CD14-positive monocyte (primary cell): ENCODE results near the gene AP1B1. TPM values are rescaled to one million over a fixed set of nuclear protein-coding genes. Genes with fewer than 3 reads are reported as not detected.

Source experiments
- DNase-seq, 3 donors: peaks; one replicate each; pipeline ENCODE4 v3.0.0-alpha.2; 2011 to 2022
- H2AFZ ChIP-seq: 2 replicates; pipeline ENCODE4 v1.6.0; 2012; ENCODE audit warnings: mild to moderate bottlenecking, low read depth, low read length, inconsistent platforms; ENCODE audit not compliant: insufficient read depth, poor library complexity, severe bottlenecking
- H3K27ac ChIP-seq, 2 donors: 1 replicate in 1 of 2; 2 replicates in 1 of 2; pipeline ENCODE4 v1.5.1; 2012 to 2013; ENCODE audit warnings: low read length in 2 of 2, control low read depth in 1 of 2, inconsistent platforms in 1 of 2, low read depth in 1 of 2, mild to moderate bottlenecking in 1 of 2
- H3K27me3 ChIP-seq, 2 donors: one replicate each; pipeline versions ENCODE4 v1.6.0 to v1.6.1; 2011 to 2013; ENCODE audit warnings: low read length in 2 of 2; ENCODE audit not compliant: control insufficient read depth in 2 of 2, insufficient read depth in 2 of 2
- H3K36me3 ChIP-seq, 2 donors: replicated peaks in 1 of 2; 1 replicate in 1 of 2; 2 replicates in 1 of 2; pipeline versions ENCODE4 v1.5.1 to v1.6.1; 2012 to 2013; ENCODE audit warnings: low read length in 2 of 2, control low read depth in 1 of 2, inconsistent platforms in 1 of 2, mild to moderate bottlenecking in 1 of 2; ENCODE audit not compliant: insufficient read depth in 2 of 2, control insufficient read depth in 1 of 2
- H3K4me1 ChIP-seq, 2 donors: 1 replicate in 1 of 2; 2 replicates in 1 of 2; pipeline versions ENCODE4 v1.5.1 to v1.6.1; 2012 to 2013; ENCODE audit warnings: low read length in 2 of 2, control low read depth in 1 of 2, inconsistent platforms in 1 of 2, mild to moderate bottlenecking in 1 of 2, moderate library complexity in 1 of 2; ENCODE audit not compliant: insufficient read depth in 2 of 2, control insufficient read depth in 1 of 2
- H3K4me2 ChIP-seq: replicated peaks from 2 replicates; pipeline ENCODE3; 2012; ENCODE audit warnings: low read length, moderate library complexity, mild to moderate bottlenecking; ENCODE audit not compliant: poor library complexity, severe bottlenecking; ENCODE audit errors: extremely low read depth
- H3K4me3 ChIP-seq, 3 experiments: fragments of 200-600 bp in 1 of 3; sonication (generic) in 1 of 3; replicated peaks in 1 of 3; 1 replicate in 2 of 3; 2 replicates in 1 of 3; pipeline ENCODE4 v1.5.1; 2011 to 2013; ENCODE audit warnings: low read length in 3 of 3, mild to moderate bottlenecking in 3 of 3, control low read depth in 2 of 3, low read depth in 2 of 3, inconsistent platforms in 1 of 3, moderate library complexity in 1 of 3
- H3K79me2 ChIP-seq: 2 replicates; pipeline ENCODE4 v1.6.0; 2012; ENCODE audit warnings: mild to moderate bottlenecking, control low read depth, inconsistent platforms, low read length, moderate library complexity; ENCODE audit not compliant: insufficient read depth
- H3K9ac ChIP-seq: 2 replicates; pipeline ENCODE4 v1.6.0; 2017; ENCODE audit warnings: low read length, mild to moderate bottlenecking; ENCODE audit not compliant: insufficient read depth, poor library complexity, severe bottlenecking
- H3K9me3 ChIP-seq, 2 donors: replicated peaks in 1 of 2; 1 replicate in 1 of 2; 2 replicates in 1 of 2; pipeline versions ENCODE4 v1.5.1 to v1.6.1; 2012 to 2013; ENCODE audit warnings: low read length in 2 of 2, control low read depth in 1 of 2; ENCODE audit not compliant: control insufficient read depth in 1 of 2, insufficient read depth in 1 of 2
- H4K20me1 ChIP-seq: 2 replicates; pipeline ENCODE4 v1.6.0; 2012; ENCODE audit warnings: mild to moderate bottlenecking, low read length, control low read depth, moderate library complexity; ENCODE audit not compliant: insufficient read depth
- H3K27ac Mint-ChIP-seq, 7 donors: one replicate each; pipeline ENCODE4 v1.8.0; 2020; ENCODE audit warnings: mild to moderate bottlenecking in 7 of 7, mixed read lengths in 7 of 7, moderate library complexity in 6 of 7, inconsistent platforms in 2 of 7
- H3K27me3 Mint-ChIP-seq, 3 donors: one replicate each; pipeline ENCODE4 v1.8.0; 2021 to 2022; ENCODE audit warnings: low read depth in 3 of 3, mild to moderate bottlenecking in 3 of 3, mixed read lengths in 3 of 3, moderate library complexity in 3 of 3, inconsistent platforms in 1 of 3
- H3K36me3 Mint-ChIP-seq, 2 donors: one replicate each; pipeline ENCODE4 v1.8.0; 2020; ENCODE audit warnings: mixed read lengths in 2 of 2, inconsistent platforms in 1 of 2, mild to moderate bottlenecking in 1 of 2
- H3K4me1 Mint-ChIP-seq: one replicate; pipeline ENCODE4 v1.8.0; 2020; ENCODE audit warnings: mild to moderate bottlenecking, mixed read lengths
- H3K4me3 Mint-ChIP-seq, 2 donors: one replicate each; pipeline ENCODE4 v1.8.0; 2020; ENCODE audit warnings: mild to moderate bottlenecking in 2 of 2, mixed read lengths in 2 of 2, moderate library complexity in 1 of 2
- H3K9me3 Mint-ChIP-seq, 7 donors: one replicate each; pipeline ENCODE4 v1.8.0; 2020 to 2022; ENCODE audit warnings: mixed read lengths in 7 of 7, mild to moderate bottlenecking in 6 of 7, moderate library complexity in 6 of 7, inconsistent platforms in 2 of 7
- CTCF ChIP-seq: fragments of 200-600 bp; IDR thresholded peaks from one replicate; pipeline ENCODE4 v1.8.0; 2022; ENCODE audit warnings: antibody characterized with exemption, mild to moderate bottlenecking
- WGBS: methylation state at CpG from one replicate; pipeline ENCODE4 v1.1.5; 2013; ENCODE audit warnings: missing lambda C conversion rate; ENCODE audit not compliant: insufficient coverage; 5-methylcytosine and 5-hydroxymethylcytosine counted together
- intact Hi-C, 2 donors: fragments of 100-400 bp; cut with micrococcal nuclease; formaldehyde crosslinking; loops; one replicate each; pipeline versions ENCODE4 v1.15.0 to v1.15.1; 2023
- polyA plus RNA-seq, 3 donors: library from polyadenylated mRNA; depleted of rRNA in 1 of 3; unstranded in 2 of 3; stranded (reverse) in 1 of 3; fragments of 300-500 nt in 2 of 3; fragments of >200 nt in 1 of 3; fragmentation: Illumina TruSeq in 2 of 3; gene quantifications; 1 replicate in 2 of 3; 2 replicates in 1 of 3; pipeline ENCODE4 v1.2.3, GENCODE V29; 2012 to 2021

The AP1B1 gene
- polyA plus RNA-seq, 3 donors, result 29.0 to 102 (median 40.3) TPM

DNA sequence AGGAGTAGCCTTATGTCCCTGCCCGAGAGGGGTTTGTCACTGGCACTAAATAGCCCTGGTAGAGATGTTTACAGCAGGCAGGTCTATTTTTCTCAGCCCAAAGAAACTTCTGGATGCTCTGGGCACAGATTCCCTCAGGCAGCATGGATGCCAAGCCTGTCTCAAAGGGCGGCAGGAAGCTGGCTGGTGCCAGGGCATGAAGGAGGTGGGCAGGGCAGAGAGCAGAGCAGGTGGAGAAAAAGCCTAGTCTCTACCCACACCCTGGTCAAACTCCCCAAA, 86.0 kb downstream of the AP1B1 start:
- Histone ChIP-seq H2AFZ (no peak overlapping the region), H3K4me2 (no peak overlapping the region), H3K27ac (no peak overlapping the region), H3K79me2 (no peaks in the 10 kb centered on the region), H4K20me1 (peaks cover 46% of the 10 kb centered on the region), H3K9ac (no peak overlapping the region), H3K4me1 (peaks cover 28 to 39% of the 10 kb centered on the region in 2 donors), H3K9me3 (no peaks in the 10 kb centered on the region), H3K4me3 (no peak overlapping the region), H3K27me3 (peaks cover 0 to 18% of the 10 kb centered on the region in 2 donors), H3K36me3 (peaks cover 32 to 42% of the 10 kb centered on the region in 2 donors)
- TF ChIP-seq CTCF, result no peak
- 100% methylated on average over 1 of the region's 2 CpGs for WGBS
- Mint-ChIP-seq H3K36me3 (peaks cover 40% of the 10 kb centered on the region in 2 donors), H3K4me3 (no peak overlapping the region), H3K27me3 (peaks cover 19 to 25% (median 19%) of the 10 kb centered on the region in 3 donors), H3K9me3 (peaks cover 0 to 7% (median 1%) of the 10 kb centered on the region in 7 donors), H3K27ac (peak overlapping the region in 4 of 7 donors; percentile 33 to 74 (median 55)), H3K4me1 (peaks cover 38% of the 10 kb centered on the region)
- no peak for DNase-seq
- intact Hi-C loops, result loop anchor here in 1 of 2 donors (5.0 kb wide), 1 partner anchor 35 kb away; the partner anchor contains the start of genes EWSR1 and RHBDD3

- no peaks in the 10 kb centered on the region for H3K79me2 ChIP-seq
- H3K4me3 ChIP-seq, result no peak overlapping the region
- peak overlapping the region in 4 of 7 donors; percentile 33 to 79 (median 44) for H3K27ac Mint-ChIP-seq
- H3K4me1 Mint-ChIP-seq, result peaks cover 37% of the 10 kb centered on the region
- peaks cover 0 to 6% (median 1%) of the 10 kb centered on the region in 7 donors for H3K9me3 Mint-ChIP-seq
- no peak overlapping the region for H3K4me2 ChIP-seq
- WGBS, result 96% methylated on average over 12 of the region's 17 CpGs
- TF ChIP-seq CTCF, result no peak
- H3K4me1 ChIP-seq, result peaks cover 26 to 34% of the 10 kb centered on the region in 2 donors
- H3K36me3 Mint-ChIP-seq, result peaks cover 45% of the 10 kb centered on the region in 2 donors
- H3K27me3 Mint-ChIP-seq, result peaks cover 18 to 24% (median 19%) of the 10 kb centered on the region in 3 donors
- peaks cover 37 to 47% of the 10 kb centered on the region in 2 donors for H3K36me3 ChIP-seq
- H3K27ac ChIP-seq, result no peak overlapping the region
- no peak overlapping the region for H3K4me3 Mint-ChIP-seq
- H4K20me1 ChIP-seq, result peaks cover 51% of the 10 kb centered on the region
- DNase-seq, result no peak
- H3K9ac ChIP-seq, result no peak overlapping the region
- intact Hi-C loops, result loop anchor here in 1 of 2 donors (5.0 kb wide), 1 partner anchor 35 kb away; the partner anchor contains the start of genes EWSR1 and RHBDD3
- H3K9me3 ChIP-seq, result no peaks in the 10 kb centered on the region
- H2AFZ ChIP-seq, result no peak overlapping the region
- peaks cover 0 to 17% of the 10 kb centered on the region in 2 donors for H3K27me3 ChIP-seq
Observed at GRCh38 chr22:29301716-29302401, 86.5 kb downstream of the AP1B1 start.
